LNCAP (cell line): ENCODE measurements around the gene ZNF467.

Experiments used
- CTCF ChIP-seq: fragments of 450-650 bp; IDR thresholded peaks from 2 replicates; pipeline ENCODE4 v1.5.1; 2017; ENCODE audit warnings: mild to moderate bottlenecking

Gene ZNF467

GRCh38 chr7:149814494-149814893 lies 41.1 kb upstream of the ZNF467 start:
- TF ChIP-seq CTCF, result no peak

DNA sequence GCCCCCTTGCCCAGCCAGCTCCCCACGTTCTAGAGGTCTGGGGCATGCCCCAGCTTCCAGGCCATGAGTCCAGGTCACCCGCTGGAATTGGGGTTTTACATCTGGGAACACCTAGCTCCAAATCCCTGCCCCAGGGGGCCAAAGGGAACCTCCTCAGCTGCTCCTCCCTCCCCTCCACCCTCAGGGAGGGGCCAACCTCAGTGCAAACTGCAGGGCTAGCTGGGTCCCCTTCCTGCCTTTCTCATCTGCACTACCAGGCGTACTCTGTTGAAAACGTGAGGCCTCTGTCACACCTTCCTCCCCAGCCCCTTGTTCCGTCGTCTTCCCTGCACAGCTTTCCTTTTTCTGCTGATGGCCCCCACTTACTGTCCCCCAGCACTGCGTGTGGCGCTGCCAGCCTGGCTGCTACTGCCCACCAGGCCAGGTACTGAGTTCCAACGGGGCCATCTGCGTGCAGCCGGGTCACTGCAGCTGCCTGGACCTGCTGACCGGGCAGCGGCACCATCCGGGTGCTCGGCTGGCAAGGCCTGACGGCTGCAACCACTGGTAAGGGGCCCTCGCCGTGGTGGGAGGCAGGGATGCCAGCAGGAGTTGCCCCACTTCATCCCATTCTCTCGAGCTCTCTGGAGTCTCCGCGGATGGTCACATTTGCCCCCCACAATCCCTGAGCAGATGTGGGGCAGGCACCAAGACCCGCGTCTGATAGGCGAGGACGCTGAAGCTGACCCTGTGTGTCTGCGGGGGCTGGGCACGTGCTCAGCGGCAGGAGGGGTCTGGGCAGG lies 40.1 kb upstream of the ZNF467 start:
- no peak for TF ChIP-seq CTCF

DNA sequence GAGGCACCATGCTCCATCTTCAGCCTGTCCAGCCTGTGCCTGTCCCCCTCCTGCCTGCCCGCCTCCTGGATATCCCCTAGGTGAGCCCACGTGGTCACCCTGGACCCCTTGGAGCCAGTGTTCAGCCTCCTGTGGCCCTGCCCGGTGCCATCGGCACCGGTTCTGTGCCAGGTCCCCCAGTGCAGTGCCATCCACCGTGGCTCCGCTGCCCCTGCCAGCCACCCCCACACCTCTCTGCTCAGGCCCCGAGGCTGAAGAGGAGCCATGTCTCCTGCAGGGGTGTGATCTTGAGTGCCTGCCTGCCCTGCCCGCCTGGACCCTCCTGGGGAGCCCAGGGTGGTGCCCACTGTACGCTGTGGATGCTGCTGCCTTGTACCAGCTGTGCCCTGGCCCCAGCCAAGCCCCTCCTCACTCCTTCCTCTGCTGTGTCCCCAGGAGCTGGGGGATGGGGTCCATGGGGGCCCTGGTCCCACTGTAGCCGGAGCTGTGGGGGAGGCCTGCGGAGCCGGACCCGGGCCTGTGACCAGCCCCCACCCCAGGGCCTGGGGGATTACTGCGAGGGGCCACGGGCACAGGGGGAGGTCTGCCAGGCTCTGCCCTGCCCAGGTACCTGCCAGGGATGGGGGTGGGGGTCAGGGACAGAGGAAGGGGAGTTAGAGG lies 38.6 kb upstream of the ZNF467 start:
- TF ChIP-seq CTCF, result no peak

- peak; percentile 27; the same call in 1 of the 2 replicates for TF ChIP-seq CTCF
These were observed 37.8 kb upstream of the ZNF467 start for GRCh38 chr7:149811221-149811620.

GRCh38 chr7:149809215-149809614 lies 35.8 kb upstream of the ZNF467 start:
- TF ChIP-seq CTCF, result no peak

GRCh38 chr7:149808311-149808710 lies 34.9 kb upstream of the ZNF467 start:
- TF ChIP-seq CTCF, result no peak

- TF ChIP-seq CTCF, result no peak
These were observed 33.3 kb upstream of the ZNF467 start for GRCh38 chr7:149806726-149807125.
